ENCODE results near the gene JAGN1.
A peak's percentile ranks its signal among the peaks of the same experiment; 100 is the strongest.
"Not testable (repeated sequence)": the region's sequence is repeated elsewhere in the genome, so short reads cannot be mapped to it uniquely, and the experiment has no call there.

JAGN1 gene

DNA sequence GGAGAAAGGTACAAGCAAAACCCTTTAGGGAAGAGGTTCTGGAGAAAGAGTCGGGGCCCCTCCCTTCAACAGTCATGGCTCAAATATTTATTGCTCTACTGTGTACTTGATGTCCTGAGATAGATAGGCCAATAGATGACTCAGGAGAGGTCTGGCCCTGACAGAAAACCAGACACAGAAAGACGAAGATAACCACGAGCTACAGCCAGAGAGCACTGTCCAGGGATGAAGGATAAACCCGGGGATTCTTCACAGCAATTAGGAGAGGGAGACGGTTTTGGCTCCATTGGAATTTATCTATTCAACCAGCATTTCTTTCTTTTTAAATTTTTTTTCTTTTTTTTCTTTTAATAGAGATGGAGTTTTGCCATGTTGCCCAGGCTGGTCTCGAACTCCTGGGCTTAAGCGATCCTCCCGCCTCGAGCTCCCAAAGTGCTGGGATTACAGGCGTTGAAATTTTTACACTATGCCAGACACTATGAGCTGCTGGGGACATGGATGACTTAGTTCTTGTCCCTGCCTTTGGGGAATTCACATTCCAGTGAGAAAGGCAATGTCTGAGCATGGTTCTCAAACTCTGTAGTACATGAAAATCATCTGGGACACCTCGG is 5.8 kb upstream of the JAGN1 start:
- H3K4me3 ChIP-seq (ENCODE audit: low read length) = no peak overlapping the region
- DNase-seq (ENCODE audit: low read depth) = peak; percentile 77
- peak; percentile 10 for TF ChIP-seq CTCF (conservative IDR thresholded peaks at IDR 0.05; ENCODE audit: low read length)

- DNase-seq (ENCODE audit: low read depth) = no peak
- no peak overlapping the region for H3K4me3 ChIP-seq (ENCODE audit: low read length)
- no peak for TF ChIP-seq CTCF (conservative IDR thresholded peaks at IDR 0.05; ENCODE audit: low read length)
Observed at GRCh38 chr3:9886328-9886727, 4.1 kb upstream of the JAGN1 start.

GRCh38 chr3:9887480-9887879 is 2.9 kb upstream of the JAGN1 start:
- no peak for DNase-seq (ENCODE audit: low read depth)
- no peak for TF ChIP-seq CTCF (conservative IDR thresholded peaks at IDR 0.05; ENCODE audit: low read length)
- H3K4me3 ChIP-seq (ENCODE audit: low read length) = no peak overlapping the region

DNA sequence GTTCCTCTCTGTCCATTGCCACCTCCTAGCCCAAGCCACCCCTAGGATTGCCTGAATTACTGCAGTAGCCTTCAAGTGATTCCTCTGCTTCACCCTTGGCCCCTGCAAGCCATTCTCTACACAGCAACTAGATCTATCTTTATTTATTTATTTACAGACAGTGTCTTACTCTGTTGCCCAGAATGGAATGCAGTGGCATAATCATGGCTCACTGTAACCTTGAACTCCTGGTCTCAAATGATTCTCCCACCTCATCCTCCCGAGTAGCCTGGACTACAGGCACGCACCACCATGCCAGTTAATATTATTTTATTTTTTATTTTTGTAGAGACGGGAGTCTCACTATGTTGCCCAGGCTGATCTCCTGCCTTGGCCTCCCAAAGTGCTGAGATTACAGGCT is 1.9 kb upstream of the JAGN1 start:
- H3K4me3 ChIP-seq (ENCODE audit: low read length) = no peak overlapping the region
- no peak for DNase-seq (ENCODE audit: low read depth)
- no peak for TF ChIP-seq CTCF (conservative IDR thresholded peaks at IDR 0.05; ENCODE audit: low read length)

DNA sequence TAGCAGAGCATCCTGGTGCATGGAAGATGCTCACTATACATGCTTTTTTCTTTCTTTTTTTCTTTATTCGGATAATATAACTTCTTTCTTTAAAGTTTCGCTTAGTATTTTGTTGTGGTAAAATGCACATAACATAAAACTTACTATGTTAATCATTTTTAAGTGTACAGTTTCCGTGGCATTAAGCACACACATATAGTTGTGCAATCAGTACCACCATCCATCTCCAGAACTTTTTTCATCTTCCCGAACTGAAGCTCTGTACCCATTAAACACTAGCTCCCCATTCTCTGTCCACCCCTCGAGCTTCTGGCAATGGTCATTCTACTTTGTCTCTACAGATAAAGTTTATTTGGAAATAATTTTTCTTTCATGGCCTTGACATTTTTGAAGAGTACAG is 1.0 kb upstream of the JAGN1 start:
- DNase-seq (ENCODE audit: low read depth) = no peak
- no peak for TF ChIP-seq CTCF (conservative IDR thresholded peaks at IDR 0.05; ENCODE audit: low read length)
- H3K4me3 ChIP-seq (ENCODE audit: low read length) = no peak overlapping the region

- no peak for DNase-seq (ENCODE audit: low read depth)
- no peak for TF ChIP-seq CTCF (conservative IDR thresholded peaks at IDR 0.05; ENCODE audit: low read length)
- H3K4me3 ChIP-seq (ENCODE audit: low read length) = peak overlapping the region; percentile 88
Observed at GRCh38 chr3:9891072-9891622, 737 bp downstream of the JAGN1 start.

- DNase-seq (ENCODE audit: low read depth) = no peak
- H3K4me3 ChIP-seq (ENCODE audit: low read length) = no peak overlapping the region
- no peak for TF ChIP-seq CTCF (conservative IDR thresholded peaks at IDR 0.05; ENCODE audit: low read length)
Observed at GRCh38 chr3:9893739-9894138, 3.3 kb downstream of the JAGN1 start.

DNA sequence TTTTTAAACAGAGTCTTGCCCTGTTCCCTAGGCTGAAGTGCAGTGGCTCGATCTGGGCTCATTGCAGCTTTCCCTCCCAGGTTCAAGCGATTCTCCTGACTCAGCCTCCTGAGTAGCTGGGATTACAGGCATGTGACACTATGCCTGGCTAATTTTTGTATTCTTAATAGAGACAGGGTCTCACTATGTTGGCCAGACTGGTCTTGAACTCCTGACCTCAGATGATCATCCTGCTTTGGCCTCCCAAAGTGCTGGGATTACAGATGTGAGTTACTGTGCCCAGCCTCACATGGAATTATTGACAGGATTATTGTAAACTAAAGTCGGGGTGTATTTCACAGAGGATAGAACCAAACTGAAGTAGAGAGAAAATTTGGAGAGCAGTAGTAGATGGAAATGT is 5.3 kb downstream of the JAGN1 start:
- DNase-seq (ENCODE audit: low read depth); H3K4me3 ChIP-seq (ENCODE audit: low read length): not testable (repeated sequence)

DNA sequence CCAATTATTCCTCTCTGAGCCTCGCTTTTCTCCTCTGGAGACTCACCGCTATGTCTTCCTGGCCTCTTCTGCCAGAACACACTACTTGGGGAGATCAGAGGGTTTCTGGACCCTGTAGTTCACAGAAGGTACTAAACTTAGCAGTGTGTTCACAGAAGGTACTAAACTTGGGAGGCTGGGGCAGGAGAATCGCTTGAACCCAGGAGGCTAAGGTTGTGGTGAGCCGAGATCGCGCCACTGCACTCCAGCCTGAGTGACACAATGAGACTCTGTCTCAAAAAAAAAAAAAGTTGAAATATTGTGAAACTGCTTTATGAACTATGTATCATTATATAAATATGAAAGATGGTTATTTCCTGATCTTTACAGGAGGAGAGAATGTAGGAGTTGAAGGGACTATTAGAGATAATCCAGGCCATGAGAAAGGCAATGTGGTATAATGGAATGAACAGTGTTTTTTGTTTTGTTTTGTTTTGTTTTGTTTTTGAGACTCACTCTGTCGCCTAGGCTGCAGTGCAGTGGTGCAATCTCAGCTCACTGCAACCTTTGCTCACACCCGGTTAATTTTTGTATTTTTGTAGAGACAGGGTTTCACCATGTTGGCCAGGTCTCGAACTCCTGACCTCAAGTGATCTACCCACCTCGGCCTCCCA is 6.5 kb downstream of the JAGN1 start:
- H3K4me3 ChIP-seq (ENCODE audit: low read length); DNase-seq (ENCODE audit: low read depth): not testable (repeated sequence)
